Peyer's patch (tissue), 4 donors: ENCODE results near the gene STX16. TPM values are rescaled to one million over a fixed set of nuclear protein-coding genes. Genes with fewer than 3 reads are reported as not detected.

Experiments
- DNase-seq, 3 donors: peaks; one replicate each; pipeline ENCODE4 v3.0.0-alpha.2; 2017 to 2019
- H3K27ac ChIP-seq, 4 donors: fragments of 200-600 bp; sonication (generic); one replicate each; pipeline ENCODE4 v1.5.1; 2016 to 2019
- H3K27me3 ChIP-seq, 2 donors: fragments of 200-600 bp; sonication (generic); one replicate each; pipeline ENCODE4 v1.5.1; 2019
- H3K36me3 ChIP-seq, 3 donors: fragments of 200-600 bp; sonication (generic); one replicate each; pipeline ENCODE4 v1.5.1; 2016 to 2019
- H3K4me1 ChIP-seq, 4 donors: fragments of 200-600 bp; sonication (generic); one replicate each; pipeline ENCODE4 v1.5.1; 2016 to 2019
- H3K4me3 ChIP-seq, 4 donors: fragments of 200-600 bp; sonication (generic); 1 replicate in 3 of 4; 2 replicates in 1 of 4; pipeline ENCODE4 v1.5.1; 2016 to 2019; ENCODE audit warnings: mild to moderate bottlenecking in 1 of 4
- H3K9me3 ChIP-seq, 4 donors: fragments of 200-600 bp; sonication (generic); one replicate each; pipeline ENCODE4 v1.5.1; 2016 to 2019; ENCODE audit warnings: mild to moderate bottlenecking in 1 of 4
- POLR2A ChIP-seq, 2 donors: fragments of 450-650 bp; IDR thresholded peaks; one replicate each; pipeline ENCODE4 v1.5.1; 2017; ENCODE audit warnings: antibody characterized with exemption in 2 of 2, mild to moderate bottlenecking in 2 of 2, moderate library complexity in 2 of 2
- total RNA-seq, 4 donors: library from RNA; depleted of rRNA; stranded (reverse); fragments of >200 nt; gene quantifications; one replicate each; pipeline ENCODE4 v1.1.0, GENCODE V29; 2016
- TF ChIP-seq, protein P1 (sequence below), 6 experiments: fragments of 450-650 bp in 4 of 6; fragments of 200-600 bp in 2 of 6; sonication (generic) in 1 of 6; IDR thresholded peaks; one replicate each; pipeline ENCODE4 v1.5.1; 2017 to 2019; ENCODE audit warnings: antibody characterized with exemption in 6 of 6, mild to moderate bottlenecking in 3 of 6, moderate library complexity in 1 of 6

The STX16 gene
- total RNA-seq, 4 donors from 2014 or later = 58.0 to 262 (median 84.0) TPM

GRCh38 chr20:58630063-58630462, 21.0 kb upstream of the STX16 start:
- Histone ChIP-seq H3K27me3 (no peaks in the 10 kb centered on the region), H3K9me3 (no peaks in the 10 kb centered on the region), H3K27ac (no peak overlapping the region), H3K36me3 (no peaks in the 10 kb centered on the region), H3K4me3 (no peak overlapping the region), H3K4me1 (no peaks in the 10 kb centered on the region)
- DNase-seq = no peak
- TF ChIP-seq, protein P1, sequence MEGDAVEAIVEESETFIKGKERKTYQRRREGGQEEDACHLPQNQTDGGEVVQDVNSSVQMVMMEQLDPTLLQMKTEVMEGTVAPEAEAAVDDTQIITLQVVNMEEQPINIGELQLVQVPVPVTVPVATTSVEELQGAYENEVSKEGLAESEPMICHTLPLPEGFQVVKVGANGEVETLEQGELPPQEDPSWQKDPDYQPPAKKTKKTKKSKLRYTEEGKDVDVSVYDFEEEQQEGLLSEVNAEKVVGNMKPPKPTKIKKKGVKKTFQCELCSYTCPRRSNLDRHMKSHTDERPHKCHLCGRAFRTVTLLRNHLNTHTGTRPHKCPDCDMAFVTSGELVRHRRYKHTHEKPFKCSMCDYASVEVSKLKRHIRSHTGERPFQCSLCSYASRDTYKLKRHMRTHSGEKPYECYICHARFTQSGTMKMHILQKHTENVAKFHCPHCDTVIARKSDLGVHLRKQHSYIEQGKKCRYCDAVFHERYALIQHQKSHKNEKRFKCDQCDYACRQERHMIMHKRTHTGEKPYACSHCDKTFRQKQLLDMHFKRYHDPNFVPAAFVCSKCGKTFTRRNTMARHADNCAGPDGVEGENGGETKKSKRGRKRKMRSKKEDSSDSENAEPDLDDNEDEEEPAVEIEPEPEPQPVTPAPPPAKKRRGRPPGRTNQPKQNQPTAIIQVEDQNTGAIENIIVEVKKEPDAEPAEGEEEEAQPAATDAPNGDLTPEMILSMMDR (IDR thresholded peaks at IDR 0.05) = no peak

DNA sequence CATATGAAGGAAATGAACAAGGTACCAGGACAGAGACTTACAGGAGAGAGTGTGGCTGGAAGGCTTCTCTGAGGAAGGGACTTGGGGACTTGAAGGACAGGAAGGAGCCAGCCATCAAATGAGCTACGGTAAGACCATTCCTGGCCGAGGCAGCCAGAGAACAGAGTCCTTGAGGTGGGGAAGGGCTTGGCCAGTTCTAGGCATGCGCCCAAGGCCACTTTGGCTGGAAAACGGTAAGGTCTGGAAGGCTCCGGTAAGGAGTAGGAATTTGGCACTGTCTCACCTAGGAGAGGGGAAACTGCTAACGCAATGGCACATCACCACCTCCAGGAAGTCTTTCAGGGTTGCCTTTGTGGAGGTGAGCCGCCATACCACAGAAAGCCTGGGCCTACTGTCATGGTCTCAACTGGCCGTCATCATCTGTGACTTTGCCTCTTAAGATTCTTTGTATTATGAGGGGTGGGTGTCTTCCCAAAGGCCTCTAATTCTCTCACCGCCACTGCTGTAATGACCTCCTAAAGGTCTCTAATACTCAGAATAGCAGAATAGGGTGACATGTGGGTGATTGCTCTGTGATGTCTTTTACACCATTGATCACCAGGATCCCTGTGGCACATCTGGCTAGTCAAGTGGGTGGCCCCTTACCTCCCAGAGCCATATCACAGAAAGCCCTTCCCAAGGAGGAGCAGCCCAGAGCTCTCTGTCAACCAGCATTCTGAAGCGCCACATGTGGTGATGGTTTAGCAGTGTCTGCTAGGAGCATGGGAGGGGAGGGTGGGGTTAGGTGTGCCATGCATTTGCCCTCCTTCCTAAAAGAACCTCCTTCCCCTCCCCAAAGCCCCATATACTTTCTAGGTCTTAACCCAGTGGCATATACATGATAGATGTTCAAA, 17.7 kb upstream of the STX16 start:
- no peaks in the 10 kb centered on the region for H3K27me3 ChIP-seq
- H3K4me1 ChIP-seq = no peaks in the 10 kb centered on the region
- TF ChIP-seq, protein P1 (IDR thresholded peaks at IDR 0.05) = no peak
- TF ChIP-seq POLR2A (IDR thresholded peaks at IDR 0.05) = no peak
- H3K36me3 ChIP-seq = no peaks in the 10 kb centered on the region
- no peak for DNase-seq
- no peak overlapping the region for H3K27ac ChIP-seq
- no peak overlapping the region for H3K4me3 ChIP-seq
- no peaks in the 10 kb centered on the region for H3K9me3 ChIP-seq

DNA sequence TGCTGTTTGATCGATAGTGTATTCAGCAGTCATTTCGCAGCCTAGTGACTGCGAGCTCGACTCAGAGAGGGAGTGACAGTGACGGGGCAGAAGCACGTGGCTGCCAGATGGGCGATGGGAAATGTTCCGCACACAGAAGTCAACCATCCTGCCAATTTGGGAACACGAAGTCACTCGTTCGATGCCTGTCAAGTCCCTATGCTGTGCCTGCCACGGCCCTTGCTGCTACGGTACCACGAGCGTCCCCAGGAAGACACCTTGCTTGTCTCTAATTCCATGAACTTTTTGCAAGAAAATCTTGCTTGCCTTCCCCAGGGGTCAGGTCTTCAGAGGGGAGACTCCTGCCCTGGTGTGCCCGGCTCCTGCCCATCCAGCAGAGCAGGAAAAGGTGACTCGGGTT, 17.0 kb upstream of the STX16 start:
- no peaks in the 10 kb centered on the region for H3K27me3 ChIP-seq
- no peak for DNase-seq
- TF ChIP-seq, protein P1 (IDR thresholded peaks at IDR 0.05) = no peak
- TF ChIP-seq POLR2A (IDR thresholded peaks at IDR 0.05) = no peak
- no peaks in the 10 kb centered on the region for H3K9me3 ChIP-seq
- H3K4me3 ChIP-seq = no peak overlapping the region
- H3K27ac ChIP-seq = no peak overlapping the region
- H3K4me1 ChIP-seq = no peaks in the 10 kb centered on the region
- H3K36me3 ChIP-seq = no peaks in the 10 kb centered on the region

DNA sequence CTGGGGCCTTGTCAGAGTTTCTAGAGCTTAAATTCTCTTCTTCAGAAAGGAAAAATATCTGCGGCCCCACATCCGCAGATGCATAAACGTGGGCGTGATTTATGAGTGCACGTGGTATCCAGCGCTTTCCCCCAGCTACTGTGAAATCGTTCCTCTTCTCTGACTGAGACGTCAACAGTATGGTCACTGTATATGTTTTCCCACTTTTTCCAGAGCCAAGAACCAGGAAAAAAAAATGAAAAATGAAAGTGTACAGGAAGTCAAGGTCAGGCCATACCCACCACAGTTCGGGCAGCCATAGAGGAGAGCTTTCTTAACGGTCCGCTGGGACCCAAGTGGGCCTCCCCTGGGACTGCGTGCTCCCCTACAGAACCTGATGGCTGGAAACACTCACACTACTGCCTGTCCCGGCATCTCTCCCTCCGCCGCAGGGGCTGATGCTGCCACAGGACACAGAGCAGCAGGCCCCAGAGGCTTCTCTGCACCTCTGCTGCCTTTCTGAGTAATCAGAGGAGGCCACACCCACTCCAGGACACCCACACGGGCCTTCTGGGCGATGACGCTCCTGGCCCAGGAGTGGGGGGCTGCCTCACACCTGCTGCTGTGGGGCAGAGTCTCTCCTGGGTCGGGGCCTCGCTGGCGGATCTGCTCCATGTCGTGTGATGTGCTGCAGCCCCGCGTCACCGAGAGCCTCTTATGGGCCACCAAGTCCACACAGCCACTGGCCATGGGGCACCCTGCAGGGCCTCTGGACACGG, 16.4 kb upstream of the STX16 start:
- H3K9me3 ChIP-seq = no peaks in the 10 kb centered on the region
- peak overlapping the region in 1 of 4 donors; percentile 3 for H3K4me3 ChIP-seq
- DNase-seq = peak in 1 of 3 donors; percentile 21
- TF ChIP-seq POLR2A (IDR thresholded peaks at IDR 0.05) = no peak
- TF ChIP-seq, protein P1 (IDR thresholded peaks at IDR 0.05) = no peak
- no peaks in the 10 kb centered on the region for H3K27me3 ChIP-seq
- no peaks in the 10 kb centered on the region for H3K36me3 ChIP-seq
- peak overlapping the region in 1 of 4 donors; percentile 25 for H3K27ac ChIP-seq
- no peaks in the 10 kb centered on the region for H3K4me1 ChIP-seq

GRCh38 chr20:58635279-58635665, 15.8 kb upstream of the STX16 start:
- DNase-seq = no peak
- H3K4me3 ChIP-seq = no peak overlapping the region
- TF ChIP-seq, protein P1 (IDR thresholded peaks at IDR 0.05) = no peak
- no peak for TF ChIP-seq POLR2A (IDR thresholded peaks at IDR 0.05)
- no peaks in the 10 kb centered on the region for H3K27me3 ChIP-seq
- H3K27ac ChIP-seq = peak overlapping the region in 1 of 4 donors; percentile 25
- H3K36me3 ChIP-seq = no peaks in the 10 kb centered on the region
- no peaks in the 10 kb centered on the region for H3K9me3 ChIP-seq
- no peaks in the 10 kb centered on the region for H3K4me1 ChIP-seq
